OCI-LY1 (cell line): ENCODE measurements around the gene PLXNA2.

Experiments used
- H2AFZ ChIP-seq: fragments of 200-600 bp; sonication (generic), shearing (Covaris generic); 2 replicates; pipeline ENCODE4 v1.6.0; 2014; ENCODE audit warnings: antibody characterized with exemption, mild to moderate bottlenecking, low read length
- H3F3A ChIP-seq: fragments of 200-600 bp; sonication (generic), shearing (Covaris generic); 2 replicates; pipeline ENCODE4 v1.6.0; 2014; ENCODE audit warnings: mild to moderate bottlenecking, antibody characterized with exemption, low read length, moderate library complexity; ENCODE audit not compliant: insufficient read depth
- H3K27ac ChIP-seq: fragments of 200-600 bp; sonication (generic); 2 replicates; pipeline ENCODE4 v1.5.1; 2014; ENCODE audit warnings: low read length, mixed run types, mild to moderate bottlenecking, low read depth; ENCODE audit not compliant: poor library complexity, severe bottlenecking
- H3K27me3 ChIP-seq: fragments of 200-600 bp; sonication (generic); 2 replicates; pipeline ENCODE4 v1.6.0; 2014; ENCODE audit warnings: antibody characterized with exemption, mild to moderate bottlenecking, low read length, moderate library complexity; ENCODE audit not compliant: insufficient read depth
- H3K36me3 ChIP-seq: fragments of 200-600 bp; sonication (generic); 2 replicates; pipeline ENCODE4 v1.6.1; 2014; ENCODE audit warnings: mild to moderate bottlenecking, antibody characterized with exemption, low read length, moderate library complexity, mixed read lengths; ENCODE audit not compliant: insufficient read depth
- H3K4me1 ChIP-seq: fragments of 200-600 bp; sonication (generic); 2 replicates; pipeline ENCODE4 v1.5.1; 2014; ENCODE audit warnings: mild to moderate bottlenecking, low read length, moderate library complexity; ENCODE audit not compliant: insufficient read depth, severe bottlenecking
- H3K4me2 ChIP-seq: fragments of 200-600 bp; sonication (generic), shearing (Covaris generic); 2 replicates; pipeline ENCODE4 v1.6.1; 2014; ENCODE audit warnings: low read length
- H3K4me3 ChIP-seq: fragments of 200-600 bp; sonication (generic); 2 replicates; pipeline ENCODE4 v1.5.1; 2014; ENCODE audit warnings: low read length, low read depth, mild to moderate bottlenecking, mixed read lengths; ENCODE audit not compliant: poor library complexity, severe bottlenecking
- H3K79me2 ChIP-seq: fragments of 200-600 bp; shearing (Covaris generic); 2 replicates; pipeline ENCODE4 v1.6.1; 2016; ENCODE audit warnings: mixed run types, low read length, mixed read lengths; ENCODE audit not compliant: insufficient read depth
- H3K9ac ChIP-seq: fragments of 200-600 bp; sonication (generic), shearing (Covaris generic); 2 replicates; pipeline ENCODE4 v1.6.1; 2014; ENCODE audit warnings: mild to moderate bottlenecking, low read length, mixed read lengths
- H3K9me2 ChIP-seq: fragments of 200-600 bp; sonication (generic), shearing (Covaris generic); 2 replicates; pipeline ENCODE4 v1.6.1; 2014; ENCODE audit warnings: low read depth, mild to moderate bottlenecking, low read length, mixed read lengths
- H3K9me3 ChIP-seq: fragments of 200-600 bp; shearing (Covaris generic); 2 replicates; pipeline ENCODE4 v1.6.1; 2014; ENCODE audit warnings: low read length, mixed read lengths
- H4K20me1 ChIP-seq: fragments of 200-600 bp; sonication (generic), shearing (Covaris generic); 2 replicates; pipeline ENCODE4 v1.6.0; 2016; ENCODE audit warnings: mild to moderate bottlenecking, low read length; ENCODE audit not compliant: insufficient read depth
- EZH2 ChIP-seq: fragments of 200-600 bp; sonication (generic), shearing (Covaris generic); IDR thresholded peaks from 2 replicates; pipeline ENCODE4 v1.8.0; 2017; ENCODE audit warnings: borderline replicate concordance, mixed run types, mild to moderate bottlenecking, antibody characterized with exemption, low read length, moderate library complexity, mixed read lengths
- TF ChIP-seq, protein P1 (sequence below): fragments of 200-600 bp; sonication (generic), shearing (Covaris generic); IDR thresholded peaks from 2 replicates; pipeline ENCODE4 v1.5.1; 2017; ENCODE audit warnings: mild to moderate bottlenecking, antibody characterized with exemption, low read length, moderate library complexity, mixed read lengths

Gene PLXNA2

DNA sequence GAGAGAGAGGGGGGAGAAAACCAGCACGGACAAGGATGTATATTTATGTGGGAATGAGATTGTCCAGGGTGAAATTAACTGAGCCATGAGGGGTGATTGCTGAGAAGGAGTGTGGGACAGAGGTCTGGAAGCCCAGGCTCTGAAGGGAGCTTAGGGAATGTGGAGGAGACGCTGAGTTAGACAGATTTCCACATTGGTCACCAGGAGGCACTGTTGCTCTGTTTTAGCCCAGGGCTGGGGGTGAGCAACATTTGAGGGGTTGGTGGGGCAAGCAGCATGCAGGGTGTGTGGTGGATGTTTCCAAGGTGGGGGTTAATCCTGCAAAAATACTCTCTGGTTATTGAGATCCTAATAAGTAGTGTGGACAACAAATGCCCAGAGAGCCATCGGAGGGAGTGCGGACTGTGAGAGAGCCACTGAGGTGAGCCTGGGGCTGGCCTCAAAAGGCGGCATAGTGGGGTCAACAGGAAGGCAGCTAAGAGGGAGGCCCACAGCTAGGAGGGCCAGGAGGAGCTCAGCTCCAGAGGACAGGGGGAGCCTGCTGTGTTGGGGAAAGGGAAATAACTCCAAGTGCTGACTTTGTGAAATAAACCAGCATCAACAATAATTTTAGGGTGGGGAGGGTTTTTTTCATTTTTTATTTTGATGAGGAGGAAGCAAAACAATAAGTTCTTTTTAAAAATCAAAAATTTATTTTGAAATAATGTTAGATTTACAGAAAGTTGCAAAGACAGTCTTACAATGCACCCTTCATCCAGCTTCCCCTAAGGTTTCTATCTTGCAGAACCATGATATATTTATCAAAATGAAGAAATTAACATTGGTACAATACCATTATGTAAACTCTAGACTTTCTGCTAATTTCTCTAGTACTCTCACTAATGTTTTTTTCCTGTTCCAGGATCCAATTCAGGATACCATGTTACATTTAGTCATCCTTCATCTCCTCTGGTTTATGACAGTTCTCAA, 250.4 kb downstream of the PLXNA2 start:
- Histone ChIP-seq H3K4me1 (no peaks in the 10 kb centered on the region), H4K20me1 (no peaks in the 10 kb centered on the region)
- TF ChIP-seq, protein P1, sequence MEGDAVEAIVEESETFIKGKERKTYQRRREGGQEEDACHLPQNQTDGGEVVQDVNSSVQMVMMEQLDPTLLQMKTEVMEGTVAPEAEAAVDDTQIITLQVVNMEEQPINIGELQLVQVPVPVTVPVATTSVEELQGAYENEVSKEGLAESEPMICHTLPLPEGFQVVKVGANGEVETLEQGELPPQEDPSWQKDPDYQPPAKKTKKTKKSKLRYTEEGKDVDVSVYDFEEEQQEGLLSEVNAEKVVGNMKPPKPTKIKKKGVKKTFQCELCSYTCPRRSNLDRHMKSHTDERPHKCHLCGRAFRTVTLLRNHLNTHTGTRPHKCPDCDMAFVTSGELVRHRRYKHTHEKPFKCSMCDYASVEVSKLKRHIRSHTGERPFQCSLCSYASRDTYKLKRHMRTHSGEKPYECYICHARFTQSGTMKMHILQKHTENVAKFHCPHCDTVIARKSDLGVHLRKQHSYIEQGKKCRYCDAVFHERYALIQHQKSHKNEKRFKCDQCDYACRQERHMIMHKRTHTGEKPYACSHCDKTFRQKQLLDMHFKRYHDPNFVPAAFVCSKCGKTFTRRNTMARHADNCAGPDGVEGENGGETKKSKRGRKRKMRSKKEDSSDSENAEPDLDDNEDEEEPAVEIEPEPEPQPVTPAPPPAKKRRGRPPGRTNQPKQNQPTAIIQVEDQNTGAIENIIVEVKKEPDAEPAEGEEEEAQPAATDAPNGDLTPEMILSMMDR, result peak; percentile 56
- TF ChIP-seq EZH2, result no peak

DNA sequence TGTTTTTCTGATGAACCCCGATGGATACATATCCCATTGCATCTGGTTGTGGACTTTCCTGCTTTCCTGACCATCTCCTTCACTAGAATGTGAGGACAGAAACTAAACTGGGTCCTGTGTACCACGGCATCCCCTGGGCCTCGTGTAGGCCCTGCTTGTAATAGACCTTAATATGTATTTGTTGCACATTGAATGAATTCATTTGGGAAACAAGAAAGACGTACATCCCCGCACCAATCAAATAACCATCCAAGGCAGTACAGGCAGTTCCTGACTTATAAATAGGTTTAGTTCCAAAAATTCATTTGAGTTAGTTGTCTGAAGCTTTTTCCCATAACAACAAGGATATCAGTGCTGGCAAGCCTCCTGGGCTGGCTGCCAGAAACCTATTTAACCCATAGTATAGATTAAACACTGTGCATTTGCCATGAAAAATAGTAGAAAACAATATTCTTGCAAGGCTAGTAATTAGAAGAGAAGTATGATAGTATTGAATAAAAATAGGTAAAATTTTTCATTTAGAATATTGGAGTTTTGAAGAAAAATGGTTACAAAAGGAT, 251.4 kb downstream of the PLXNA2 start:
- H3K4me1 ChIP-seq, result no peaks in the 10 kb centered on the region
- H4K20me1 ChIP-seq, result no peaks in the 10 kb centered on the region
- H3F3A ChIP-seq, result no peaks in the 10 kb centered on the region
- TF ChIP-seq, protein P1, result no peak
- TF ChIP-seq EZH2, result no peak
- no peaks in the 10 kb centered on the region for H3K9me2 ChIP-seq
- H3K9ac ChIP-seq, result no peak overlapping the region
- H3K36me3 ChIP-seq, result no peaks in the 10 kb centered on the region
- no peaks in the 10 kb centered on the region for H3K79me2 ChIP-seq
- H3K27ac ChIP-seq, result no peak overlapping the region
- no peaks in the 10 kb centered on the region for H3K9me3 ChIP-seq
- H3K4me3 ChIP-seq, result no peak overlapping the region
- no peak overlapping the region for H3K4me2 ChIP-seq
- peaks cover 4% of the 10 kb centered on the region; the same call in 1 of the 2 replicates for H3K27me3 ChIP-seq
- no peak overlapping the region for H2AFZ ChIP-seq

More for the DNA sequence above, 250.4 kb downstream of the PLXNA2 start:
- no peaks in the 10 kb centered on the region for H3K36me3 ChIP-seq
- no peaks in the 10 kb centered on the region for H3K9me3 ChIP-seq
- H3K4me2 ChIP-seq, result no peak overlapping the region
- no peak overlapping the region for H3K27ac ChIP-seq
- no peaks in the 10 kb centered on the region for H3K9me2 ChIP-seq
- H3K9ac ChIP-seq, result no peak overlapping the region
- H3K4me3 ChIP-seq, result no peak overlapping the region
- no peaks in the 10 kb centered on the region for H3F3A ChIP-seq
- peaks cover 4% of the 10 kb centered on the region; the same call in 1 of the 2 replicates for H3K27me3 ChIP-seq
- no peak overlapping the region for H2AFZ ChIP-seq
- no peaks in the 10 kb centered on the region for H3K79me2 ChIP-seq

DNA sequence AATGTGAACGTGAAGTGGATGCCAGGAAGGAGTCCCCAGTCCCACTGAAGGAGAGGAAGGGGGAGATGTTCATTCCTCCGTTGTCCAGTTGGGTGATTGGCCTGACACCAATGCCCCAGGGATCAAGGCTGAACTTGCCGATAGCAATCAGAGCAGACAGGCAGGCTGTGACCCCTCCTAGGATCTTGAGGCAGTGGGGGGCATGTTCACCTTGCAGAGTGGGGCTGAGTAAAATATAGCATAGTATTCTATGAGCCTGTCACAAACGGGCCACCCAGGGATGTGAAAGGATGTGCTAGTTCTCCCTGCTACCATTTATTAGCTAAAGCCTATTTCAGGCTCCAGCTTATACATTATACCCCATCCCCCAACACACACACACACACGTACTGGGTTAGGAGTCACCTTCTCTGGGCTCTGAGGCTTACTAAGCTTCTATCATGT, 252.6 kb downstream of the PLXNA2 start:
- peaks cover 4% of the 10 kb centered on the region; the same call in 1 of the 2 replicates for H3K27me3 ChIP-seq

More for the DNA sequence above, 252.6 kb downstream of the PLXNA2 start:
- no peak overlapping the region for H2AFZ ChIP-seq
- H3F3A ChIP-seq, result no peaks in the 10 kb centered on the region
- no peak overlapping the region for H3K4me3 ChIP-seq
- no peaks in the 10 kb centered on the region for H4K20me1 ChIP-seq
- no peaks in the 10 kb centered on the region for H3K36me3 ChIP-seq
- TF ChIP-seq, protein P1, result no peak
- TF ChIP-seq EZH2, result no peak
- no peaks in the 10 kb centered on the region for H3K9me3 ChIP-seq
- H3K4me1 ChIP-seq, result no peaks in the 10 kb centered on the region
- no peak overlapping the region for H3K4me2 ChIP-seq
- H3K9me2 ChIP-seq, result no peaks in the 10 kb centered on the region
- H3K27ac ChIP-seq, result no peak overlapping the region
- H3K9ac ChIP-seq, result no peak overlapping the region
- H3K79me2 ChIP-seq, result no peaks in the 10 kb centered on the region
